ENCODE data around the gene TAB2.

Gene TAB2

GRCh38 chr6:149373511-149373910, 56.0 kb downstream of the TAB2 start:
- DNase-seq: no peak

DNA sequence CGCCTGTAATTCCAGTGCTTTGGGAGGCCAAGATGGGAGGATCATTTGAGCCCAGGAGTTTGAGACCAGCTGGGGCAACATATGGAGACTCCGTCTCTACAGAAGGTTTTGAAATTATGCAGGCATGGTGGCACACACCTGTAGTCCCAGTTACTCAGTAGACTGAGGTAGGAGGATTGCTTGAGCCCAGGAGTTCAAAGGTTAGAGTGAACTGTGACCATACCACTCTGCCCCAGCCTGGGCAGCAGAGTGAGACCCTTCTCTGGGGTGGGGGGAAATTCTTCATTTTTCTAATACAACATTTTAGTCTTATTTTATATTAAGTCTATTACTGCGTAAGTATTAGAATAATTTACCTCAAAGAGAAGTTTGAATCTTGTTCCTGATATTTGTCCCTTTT, 62.5 kb downstream of the TAB2 start:
- DNase-seq: no peak

GRCh38 chr6:149380523-149380922, 63.0 kb downstream of the TAB2 start:
- DNase-seq: no peak

- no peak for DNase-seq
Observed at GRCh38 chr6:149383371-149383770, 65.9 kb downstream of the TAB2 start.

DNA sequence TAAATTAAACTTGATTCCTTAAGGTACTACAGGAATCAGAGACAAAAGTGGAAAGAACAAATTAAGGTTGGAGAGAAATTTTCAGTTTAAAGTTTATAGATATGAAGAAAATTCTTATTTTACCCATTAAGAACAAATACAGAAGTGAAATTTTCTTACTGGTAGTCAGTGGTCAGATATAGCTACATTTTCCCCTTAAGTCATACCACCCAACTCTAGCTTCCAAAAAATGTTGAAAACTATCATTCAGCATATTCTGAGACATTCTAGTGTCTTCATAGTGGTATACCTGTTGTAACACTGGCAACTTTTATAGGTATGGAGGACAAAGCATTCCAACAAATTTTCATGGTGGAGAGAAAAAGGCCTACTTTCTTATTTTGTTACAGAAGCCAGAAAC, 67.0 kb downstream of the TAB2 start:
- DNase-seq: no peak

GRCh38 chr6:149385998-149386646, 68.6 kb downstream of the TAB2 start:
- no peak for DNase-seq

GRCh38 chr6:149387779-149388512, 70.4 kb downstream of the TAB2 start:
- no peak for DNase-seq

GRCh38 chr6:149389509-149390297, 72.2 kb downstream of the TAB2 start:
- no peak for DNase-seq

DNA sequence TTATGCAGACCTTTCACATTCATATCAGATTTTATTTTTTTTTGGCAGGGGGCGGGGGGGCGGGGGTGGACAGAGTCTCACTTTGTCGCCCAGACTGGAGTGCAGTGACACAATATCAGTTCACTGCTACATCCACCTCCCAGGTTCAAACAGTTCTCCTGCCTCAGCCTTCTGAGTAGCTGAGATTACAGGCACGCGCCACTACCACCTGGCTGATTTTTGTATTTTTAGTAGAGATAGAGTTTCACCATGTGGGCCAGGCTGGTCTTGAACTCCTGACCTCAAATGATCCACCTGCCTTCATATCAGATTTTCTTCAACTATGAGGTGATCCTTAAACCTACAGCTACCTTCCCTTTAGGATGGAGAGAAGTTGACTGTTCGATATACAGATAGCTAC, 74.6 kb downstream of the TAB2 start:
- no peak for DNase-seq

GRCh38 chr6:149392535-149392934, 75.0 kb downstream of the TAB2 start:
- no peak for DNase-seq

GRCh38 chr6:149393002-149393679, 75.6 kb downstream of the TAB2 start:
- no peak for DNase-seq

GRCh38 chr6:149395185-149395584, 77.7 kb downstream of the TAB2 start:
- no peak for DNase-seq

- DNase-seq: no peak
Observed at GRCh38 chr6:149397384-149397783, 79.9 kb downstream of the TAB2 start.

GRCh38 chr6:149400050-149400449, 82.5 kb downstream of the TAB2 start, which contains the start of gene SUMO4:
Gene SUMO4, plus strand, starts transcription at chr6:149400262. Its CDS starts 130 bp downstream, at chr6:149400392.
- DNase-seq: no peak

DNA sequence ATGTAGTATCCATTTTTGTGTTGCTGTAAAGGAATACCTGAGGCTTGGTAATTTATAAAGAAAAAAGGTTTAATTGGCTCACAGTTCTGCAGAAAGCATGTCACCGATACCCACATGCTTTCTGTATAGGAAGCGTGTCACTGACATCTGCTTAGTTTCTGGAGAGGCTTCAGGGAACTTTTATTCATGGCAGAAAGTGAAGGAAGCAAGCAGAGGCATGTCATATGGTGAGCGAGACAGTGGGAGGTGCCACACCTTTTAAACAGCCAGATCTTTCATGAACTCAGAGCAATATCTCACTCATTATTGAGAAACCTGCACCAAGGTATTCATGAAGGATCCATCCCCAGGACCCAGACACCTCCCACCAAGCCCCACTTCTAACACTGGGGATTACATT, 86.0 kb downstream of the TAB2 start:
- no peak for DNase-seq

DNA sequence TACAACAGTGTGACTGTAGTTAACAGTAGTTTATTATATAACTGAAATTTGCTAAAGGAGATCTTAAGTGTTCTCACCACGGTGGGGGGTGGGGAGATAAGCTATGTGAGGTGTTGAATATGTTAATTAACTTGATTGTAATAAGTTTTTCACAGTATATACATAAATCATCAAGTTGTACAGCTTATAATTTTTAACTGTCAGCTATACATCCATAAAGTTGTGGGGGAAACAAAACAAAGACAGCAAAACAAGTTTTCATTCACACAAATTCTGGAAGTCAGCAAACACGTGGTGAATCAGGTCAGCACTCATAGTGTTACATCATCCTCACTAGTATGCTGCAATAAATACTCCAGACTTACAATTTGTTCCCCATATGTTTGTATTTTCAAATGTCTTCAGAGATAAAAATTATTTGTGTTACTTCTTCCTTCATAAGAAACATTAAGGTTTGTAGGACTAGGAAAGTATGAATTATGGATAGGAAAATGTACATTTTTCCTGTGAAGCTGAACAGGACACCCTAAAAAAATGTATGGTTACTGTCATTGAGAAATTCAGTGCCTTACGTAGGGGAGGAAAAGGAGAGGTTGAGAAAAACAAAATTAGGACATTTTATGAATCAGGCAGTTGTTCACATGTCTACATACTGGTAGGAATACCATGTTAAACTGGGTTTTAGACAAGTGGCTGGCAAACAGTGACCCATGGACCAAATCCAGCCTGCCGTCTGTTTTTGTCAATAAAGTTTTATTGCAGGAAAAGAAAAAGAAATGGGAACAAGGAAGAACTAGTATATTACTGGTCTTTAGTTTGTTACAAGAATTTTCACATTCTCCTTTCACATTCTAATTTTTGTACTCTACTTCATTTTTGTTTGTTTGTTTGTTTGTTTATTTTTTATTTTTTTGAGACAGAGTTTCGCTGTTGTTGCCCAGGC, 88.6 kb downstream of the TAB2 start:
- no peak for DNase-seq

- DNase-seq: no peak
Observed at GRCh38 chr6:149409617-149410016, 92.1 kb downstream of the TAB2 start.

- no peak for DNase-seq
Observed at GRCh38 chr6:149410557-149410956, 93.0 kb downstream of the TAB2 start.

DNA sequence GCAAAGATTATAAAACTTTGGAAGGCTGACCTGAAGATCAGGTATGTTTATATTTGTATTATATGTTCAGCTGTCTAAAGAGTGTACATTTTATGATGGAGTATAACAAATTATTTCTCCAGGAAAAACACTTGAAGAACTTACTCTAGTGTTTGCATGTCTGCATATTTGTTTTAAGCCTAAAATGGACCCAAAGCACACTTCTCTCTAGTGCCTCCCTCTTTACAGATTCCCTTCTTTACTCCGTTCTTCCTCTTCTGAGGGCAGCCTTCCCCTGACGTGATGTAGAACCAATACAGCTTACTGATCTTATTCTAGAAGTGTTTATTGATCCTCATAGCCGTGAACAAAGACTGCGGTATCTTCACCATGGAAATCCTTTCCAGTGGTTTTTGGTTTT, 96.5 kb downstream of the TAB2 start:
- DNase-seq: no peak

DNA sequence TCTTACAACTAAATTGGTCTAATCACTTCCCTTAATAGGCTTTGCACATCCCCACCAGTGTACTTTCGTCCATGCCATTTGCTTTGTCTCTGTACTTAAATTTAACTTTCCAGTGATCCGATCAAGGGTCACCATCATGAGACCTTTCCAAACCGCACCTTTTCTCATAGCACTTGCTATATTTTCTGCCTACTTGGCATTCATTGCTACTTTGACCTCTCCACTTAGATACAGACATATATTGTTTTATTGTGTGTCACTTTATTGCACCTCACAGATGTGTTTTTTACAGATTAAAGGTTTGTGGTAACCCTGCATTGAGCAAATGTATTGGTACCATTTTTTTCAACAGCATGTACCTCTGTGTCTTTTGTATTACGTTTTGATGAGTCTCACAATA, 97.3 kb downstream of the TAB2 start:
- DNase-seq: no peak

DNA sequence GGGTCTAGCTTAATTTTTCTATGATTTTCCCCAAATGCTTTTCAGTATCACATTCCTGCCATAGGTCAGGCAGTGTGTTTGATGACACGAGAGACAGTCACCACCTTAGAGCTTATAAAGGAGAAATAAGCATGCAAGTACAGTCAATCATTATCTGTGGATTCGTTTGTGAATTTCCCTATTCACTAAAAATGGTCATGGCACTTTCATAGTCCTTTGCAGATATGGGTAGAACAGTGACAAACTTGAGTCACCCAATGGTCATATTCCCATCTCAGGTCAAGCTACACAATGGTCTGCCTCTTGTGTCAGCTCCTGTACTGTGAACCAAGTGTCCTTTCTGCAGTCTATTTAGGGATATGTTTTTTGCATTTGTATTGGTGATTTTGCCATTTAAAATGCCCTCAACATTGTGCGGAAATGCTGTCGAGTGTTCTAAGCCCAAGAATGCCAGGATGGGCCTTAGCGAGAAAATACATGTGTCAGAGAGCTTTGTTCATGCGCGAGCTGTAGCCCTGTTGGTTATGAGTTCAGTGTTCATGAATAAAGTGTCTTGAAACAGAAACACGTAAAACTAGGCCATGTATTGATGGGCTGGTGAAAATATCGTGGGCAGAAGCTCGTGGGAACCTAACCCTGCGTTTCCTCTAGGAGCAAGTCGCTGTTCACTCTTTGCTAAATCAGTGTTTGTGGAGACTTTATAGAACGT, 102.3 kb downstream of the TAB2 start:
- no peak for DNase-seq

All from effector CD4-positive, alpha-beta T cell (primary cell).